H1 (cell line): ENCODE results near the gene FUBP3. TPM values are rescaled to one million over a fixed set of nuclear protein-coding genes. Genes with fewer than 3 reads are reported as not detected.

Source experiments
- CTCF ChIA-PET: fragments of 300-600 bp; sonication (Branson Sonifier 250); formaldehyde crosslinking; loops from one replicate; lab custom pipeline; 2021; ENCODE audit not compliant: partially characterized antibody; lab: Charles Lee
- POLR2A ChIA-PET: fragments of 300-600 bp; sonication (Branson Sonifier 250); formaldehyde crosslinking; loops from one replicate; lab custom pipeline; 2021; ENCODE audit warnings: inconsistent platforms; ENCODE audit not compliant: partially characterized antibody; lab: Charles Lee
- DNase-seq, 2 experiments: peaks; one replicate each; pipeline versions ENCODE4 v3.0.0 to v3.0.0-alpha.2; 2010 to 2022; ENCODE audit warnings: low spot score in 2 of 2, low read depth in 1 of 2, mixed read lengths in 1 of 2
- FAIRE-seq: peaks from 2 replicates; lab custom pipeline; 2011; peaks lifted over from hg19 to GRCh38; lab: Jason Lieb, UNC
- H2AFZ ChIP-seq: 2 replicates; pipeline ENCODE4 v1.8.1; 2012; ENCODE audit warnings: low read length, inconsistent platforms
- H2AK5ac ChIP-seq: 2 replicates; pipeline ENCODE4 v1.6.1; 2013; ENCODE audit warnings: low read depth, low read length
- H2BK120ac ChIP-seq: replicated peaks from 2 replicates; pipeline ENCODE3; 2013; ENCODE audit warnings: low read depth, low read length, inconsistent platforms
- H2BK12ac ChIP-seq: 2 replicates; pipeline ENCODE4 v1.6.1; 2013; ENCODE audit warnings: low read depth, low read length
- H2BK15ac ChIP-seq: 2 replicates; pipeline ENCODE4 v1.6.1; 2013; ENCODE audit warnings: low read length
- H2BK20ac ChIP-seq: 2 replicates; pipeline ENCODE4 v1.6.1; 2013; ENCODE audit warnings: low read length
- H2BK5ac ChIP-seq: 2 replicates; pipeline ENCODE4 v1.6.1; 2013; ENCODE audit warnings: low read depth, low read length
- H3K14ac ChIP-seq: 2 replicates; pipeline ENCODE4 v1.6.1; 2013; ENCODE audit warnings: inconsistent platforms; ENCODE audit not compliant: insufficient read length
- H3K18ac ChIP-seq: 2 replicates; pipeline ENCODE4 v1.6.1; 2013; ENCODE audit warnings: low read length; ENCODE audit errors: extremely low read depth
- H3K23ac ChIP-seq: 2 replicates; pipeline ENCODE4 v1.6.1; 2013; ENCODE audit warnings: inconsistent platforms; ENCODE audit not compliant: insufficient read length
- H3K23me2 ChIP-seq: 2 replicates; pipeline ENCODE4 v1.6.1; 2013; ENCODE audit warnings: low read depth, low read length
- H3K27ac ChIP-seq: 2 replicates; pipeline ENCODE4 v1.6.1; 2011; ENCODE audit warnings: low read depth, low read length, inconsistent platforms
- H3K27me3 ChIP-seq, 4 experiments: replicated peaks in 1 of 4; 1 replicate in 1 of 4; 2 replicates in 3 of 4; pipeline versions ENCODE4 v1.6.1 to v1.8.1; 2011 to 2013; ENCODE audit warnings: low read length in 3 of 4, mild to moderate bottlenecking in 3 of 4, inconsistent platforms in 2 of 4, mixed read lengths in 2 of 4, moderate library complexity in 1 of 4; ENCODE audit not compliant: control insufficient read depth in 3 of 4, insufficient read depth in 3 of 4; ENCODE audit errors: extremely low read depth in 1 of 4
- H3K36me3 ChIP-seq, 4 experiments: 2 replicates each; pipeline versions ENCODE4 v1.6.1 to v1.8.1; 2011 to 2013; ENCODE audit warnings: mild to moderate bottlenecking in 4 of 4, low read length in 3 of 4, moderate library complexity in 2 of 4, control low read depth in 1 of 4, inconsistent platforms in 1 of 4; ENCODE audit not compliant: insufficient read depth in 4 of 4, control insufficient read depth in 2 of 4
- H3K4ac ChIP-seq: replicated peaks from 2 replicates; pipeline ENCODE3; 2013; ENCODE audit warnings: low read length, low read depth, mixed read lengths, inconsistent platforms; ENCODE audit not compliant: insufficient read length
- H3K4me1 ChIP-seq, 4 experiments: replicated peaks in 1 of 4; 1 replicate in 1 of 4; 2 replicates in 3 of 4; pipeline versions ENCODE4 v1.6.1 to v1.8.1; 2011 to 2013; ENCODE audit warnings: low read length in 3 of 4, inconsistent platforms in 2 of 4, mixed read lengths in 1 of 4; ENCODE audit not compliant: insufficient read depth in 4 of 4, control insufficient read depth in 3 of 4
- H3K4me2 ChIP-seq, 2 experiments: 2 replicates each; pipeline versions ENCODE4 v1.6.1 to v1.8.1; 2011 to 2013; ENCODE audit warnings: low read depth in 2 of 2, low read length in 2 of 2, control low read depth in 1 of 2, inconsistent platforms in 1 of 2, mild to moderate bottlenecking in 1 of 2; ENCODE audit not compliant: insufficient read depth in 1 of 2
- H3K4me3 ChIP-seq, 4 experiments: fragments of 200-600, 300-600 bp in 1 of 4; sonication (generic), shearing (Covaris generic), sonication (Bioruptor Twin) in 1 of 4; 2 replicates each; pipeline versions ENCODE4 v1.5.1 to v1.8.1; 2011 to 2016; ENCODE audit warnings: low read length in 4 of 4, low read depth in 3 of 4, control low read depth in 2 of 4, inconsistent platforms in 2 of 4, mild to moderate bottlenecking in 2 of 4, mixed read lengths in 1 of 4, moderate library complexity in 1 of 4; ENCODE audit not compliant: insufficient read depth in 2 of 4; ENCODE audit errors: extremely low read depth in 1 of 4
- H3K56ac ChIP-seq: replicated peaks from 2 replicates; pipeline ENCODE3; 2013; ENCODE audit warnings: low read depth, mild to moderate bottlenecking, mixed read lengths, low read length, inconsistent platforms; ENCODE audit not compliant: insufficient read length
- H3K79me1 ChIP-seq: 2 replicates; pipeline ENCODE4 v1.6.1; 2013; ENCODE audit warnings: low read depth, low read length, control low read depth
- H3K79me2 ChIP-seq, 2 experiments: 2 replicates each; pipeline versions ENCODE4 v1.6.1 to v1.8.1; 2012 to 2013; ENCODE audit warnings: low read length in 2 of 2, mild to moderate bottlenecking in 2 of 2, inconsistent platforms in 1 of 2; ENCODE audit not compliant: insufficient read depth in 2 of 2, control insufficient read depth in 1 of 2
- H3K9ac ChIP-seq, 4 experiments: replicated peaks in 1 of 4; 1 replicate in 1 of 4; 2 replicates in 3 of 4; pipeline versions ENCODE4 v1.6.1 to v1.8.1; 2011 to 2013; ENCODE audit warnings: low read depth in 3 of 4, low read length in 3 of 4, control low read depth in 2 of 4, mild to moderate bottlenecking in 2 of 4, moderate library complexity in 2 of 4, inconsistent platforms in 1 of 4; ENCODE audit errors: extremely low read depth in 1 of 4
- H3K9me3 ChIP-seq, 2 experiments: 2 replicates each; pipeline versions ENCODE4 v1.6.1 to v1.8.1; 2012 to 2013; ENCODE audit warnings: mild to moderate bottlenecking in 2 of 2, moderate library complexity in 2 of 2, control low read depth in 1 of 2, inconsistent platforms in 1 of 2, low read depth in 1 of 2, low read length in 1 of 2, mixed read lengths in 1 of 2; ENCODE audit not compliant: insufficient read depth in 2 of 2
- H4K20me1 ChIP-seq, 2 experiments: replicated peaks in 1 of 2; 2 replicates each; pipeline versions ENCODE3 to v1.8.1; 2011 to 2013; ENCODE audit warnings: inconsistent platforms in 2 of 2, low read length in 2 of 2, mild to moderate bottlenecking in 1 of 2; ENCODE audit not compliant: insufficient read depth in 2 of 2, control insufficient read depth in 1 of 2
- H4K5ac ChIP-seq: 2 replicates; pipeline ENCODE4 v1.6.1; 2013; ENCODE audit warnings: low read length, low read depth, mixed read lengths, inconsistent platforms; ENCODE audit not compliant: insufficient read length
- H4K8ac ChIP-seq: 2 replicates; pipeline ENCODE4 v1.8.0; 2013; ENCODE audit warnings: mild to moderate bottlenecking, moderate library complexity, low read length, inconsistent platforms; ENCODE audit not compliant: insufficient read depth; ENCODE audit errors: extremely low read depth
- H4K91ac ChIP-seq: replicated peaks from 2 replicates; pipeline ENCODE3; 2013; ENCODE audit warnings: low read length, mixed read lengths, inconsistent platforms; ENCODE audit not compliant: insufficient read length
- ASH2L ChIP-seq: fragments of 200-600, 300-600 bp; sonication (generic); IDR thresholded peaks from one replicate; pipeline ENCODE4 v1.7.1; 2017; ENCODE audit warnings: low read length
- ATF3 ChIP-seq: IDR thresholded peaks from 2 replicates; pipeline ENCODE4 v1.6.1; 2011; ENCODE audit warnings: low read depth, mild to moderate bottlenecking, low read length; ENCODE audit not compliant: insufficient read depth
- CEBPB ChIP-seq: IDR thresholded peaks from 2 replicates; pipeline ENCODE4 v1.6.1; 2012; ENCODE audit warnings: low read depth, low read length
- CHD2 ChIP-seq: IDR thresholded peaks from 2 replicates; pipeline ENCODE4 v1.6.1; 2012; ENCODE audit warnings: low read length, improper control_type of control experiment
- HDAC6 ChIP-seq: IDR thresholded peaks from one replicate; pipeline ENCODE4 v1.7.1; 2012; ENCODE audit warnings: low read depth, mild to moderate bottlenecking, inconsistent platforms, low read length, moderate library complexity
- KDM5A ChIP-seq: fragments of 200-600 bp; IDR thresholded peaks from 2 replicates; pipeline ENCODE4 v1.7.1; 2012; ENCODE audit warnings: mild to moderate bottlenecking, low read length, inconsistent platforms, mixed read lengths
- MAX ChIP-seq: IDR thresholded peaks from 2 replicates; pipeline ENCODE4 v1.6.1; 2012; ENCODE audit warnings: inconsistent platforms
- NANOG ChIP-seq: IDR thresholded peaks from 2 replicates; pipeline ENCODE4 v1.6.1; 2011; ENCODE audit warnings: low read length, low read depth, mild to moderate bottlenecking, inconsistent platforms; ENCODE audit not compliant: insufficient read depth, poor library complexity, severe bottlenecking
- RFX5 ChIP-seq: IDR thresholded peaks from 2 replicates; pipeline ENCODE4 v1.6.1; 2011; ENCODE audit warnings: low read depth, low read length, improper control_type of control experiment, borderline replicate concordance
- SIRT6 ChIP-seq: IDR thresholded peaks from one replicate; pipeline ENCODE4 v1.7.1; 2012; ENCODE audit warnings: low read length, inconsistent platforms
- SP2 ChIP-seq: IDR thresholded peaks from 2 replicates; pipeline ENCODE4 v1.6.1; 2012; ENCODE audit warnings: mild to moderate bottlenecking, low read length, inconsistent platforms
- SUZ12 ChIP-seq: fragments of 200-600 bp; sonication (generic); IDR thresholded peaks from 2 replicates; pipeline ENCODE4 v1.6.1; 2012; ENCODE audit warnings: mild to moderate bottlenecking, inconsistent platforms, low read length, moderate library complexity, mixed read lengths
- USF2 ChIP-seq: IDR thresholded peaks from 2 replicates; pipeline ENCODE4 v1.6.1; 2011; ENCODE audit warnings: low read length, improper control_type of control experiment
- WGBS, 2 experiments: shearing (Covaris generic) in 1 of 2; methylation state at CpG; one replicate each; pipeline versions ENCODE4 v1.1.6 to v1.1.7; 2013 to 2015; ENCODE audit warnings: low lambda C conversion rate in 2 of 2, mixed read lengths in 2 of 2, inconsistent platforms in 1 of 2, low coverage in 1 of 2, missing lambda C conversion rate in 1 of 2; ENCODE audit not compliant: insufficient replicate concordance in 2 of 2, insufficient coverage in 1 of 2, insufficient read length in 1 of 2; ENCODE audit errors: extremely low coverage in 1 of 2, missing lambda C conversion rate in 1 of 2; 5-methylcytosine and 5-hydroxymethylcytosine counted together
- polyA plus RNA-seq, 7 experiments: library from polyadenylated mRNA; depleted of rRNA in 3 of 7; stranded (reverse) in 5 of 7; unstranded in 2 of 7; fragments of >200 nt in 5 of 7; fragments of 200-250 nt in 2 of 7; gene quantifications; 1 replicate in 5 of 7; 2 replicates in 1 of 7; 4 replicates in 1 of 7; pipeline versions ENCODE4 v1.2.1 to v1.2.3, GENCODE V29; 2011 to 2013; ENCODE audit warnings: missing spikeins in 2 of 7, mixed read lengths in 2 of 7
- total RNA-seq: library from RNA; stranded (reverse); fragmentation: NEBNext Ultra II Directional; extraction: Animal tissue kit (Norgen Biotek cat#: 25700); gene quantifications from 2 replicates; pipeline ENCODE4 v1.2.1, GENCODE V29; 2021

FUBP3 gene
- total and polyA plus RNA-seq, 2 of the 8 experiments (the other 6 are each of a cell fraction or from before 2014, with no cell fraction given): 23.7 to 76.4 TPM

GRCh38 chr9:130668196-130668595, 88.8 kb downstream of the FUBP3 start:
- DNase-seq: no peak
- TF ChIP-seq ATF3 (no peak), SUZ12 (no peak), CHD2 (no peak), CEBPB (no peak), KDM5A (no peak), ASH2L (no peak), SP2 (no peak), NANOG (no peak), SIRT6 (no peak), RFX5 (no peak), HDAC6 (no peak), USF2 (no peak), MAX (no peak)

More at GRCh38 chr9:130668196-130668595, 88.8 kb downstream of the FUBP3 start:
- Histone ChIP-seq H3K4me3 (no peak overlapping the region), H3K23me2 (peaks cover 9% of the 10 kb centered on the region; the same call in 1 of the 2 replicates), H2BK120ac (no peak overlapping the region), H3K27me3 (peaks cover 55 to 69% (median 65%) of the 10 kb centered on the region in 4 experiments), H2BK15ac (no peak overlapping the region), H3K56ac (no peak overlapping the region), H3K14ac (no peak overlapping the region), H3K36me3 (peaks cover 0 to 3% (median 0%) of the 10 kb centered on the region in 4 experiments; a peak in 1 of 8 replicates), H3K9ac (no peak overlapping the region), H3K27ac (no peak overlapping the region), H3K79me2 (no peaks in the 10 kb centered on the region), H4K8ac (no peak overlapping the region), H3K23ac (no peak overlapping the region), H2BK20ac (no peak overlapping the region), H2AK5ac (peak overlapping the region; percentile 69; the same call in 1 of the 2 replicates), H4K5ac (no peak overlapping the region), H2BK12ac (no peak overlapping the region), H3K4ac (no peak overlapping the region), H3K4me2 (no peak overlapping the region), H2BK5ac (no peak overlapping the region), H3K4me1 (peaks cover 0 to 25% (median 15%) of the 10 kb centered on the region in 4 experiments; a peak in 6 of 7 replicates), H3K9me3 (no peaks in the 10 kb centered on the region), H4K91ac (no peak overlapping the region), H3K18ac (no peak overlapping the region), H2AFZ (no peak overlapping the region), H3K79me1 (no peaks in the 10 kb centered on the region), H4K20me1 (peaks cover 4 to 9% of the 10 kb centered on the region in 2 experiments)
- CTCF ChIA-PET: interaction anchor here (0.6 to 6.0 kb wide), 7 partner anchors 12 to 1364 kb away, joined by 4 to 53 read pairs (median 4); no protein-coding TSS in a partner anchor
- POLR2A ChIA-PET: interaction anchor here (1.2 to 2.6 kb wide), 3 partner anchors 12 to 22 kb away, joined by 3 to 8 read pairs (median 3); no protein-coding TSS in a partner anchor
- FAIRE-seq: no peak
- 96% methylated on average over 13 of the region's 13 CpGs; no CpG with 5 or more reads in 1 of the 2 experiments for WGBS, 2 experiments
